Measurements from ENCODE around the gene MEP1A. TPM values are rescaled to one million over a fixed set of nuclear protein-coding genes. Genes with fewer than 3 reads are reported as not detected.

The MEP1A gene
- total and polyA plus RNA-seq, 2 of the 13 experiments (the other 11 are each of a cell fraction or from before 2014, with no cell fraction given): 0.24 to 0.83 TPM

DNA sequence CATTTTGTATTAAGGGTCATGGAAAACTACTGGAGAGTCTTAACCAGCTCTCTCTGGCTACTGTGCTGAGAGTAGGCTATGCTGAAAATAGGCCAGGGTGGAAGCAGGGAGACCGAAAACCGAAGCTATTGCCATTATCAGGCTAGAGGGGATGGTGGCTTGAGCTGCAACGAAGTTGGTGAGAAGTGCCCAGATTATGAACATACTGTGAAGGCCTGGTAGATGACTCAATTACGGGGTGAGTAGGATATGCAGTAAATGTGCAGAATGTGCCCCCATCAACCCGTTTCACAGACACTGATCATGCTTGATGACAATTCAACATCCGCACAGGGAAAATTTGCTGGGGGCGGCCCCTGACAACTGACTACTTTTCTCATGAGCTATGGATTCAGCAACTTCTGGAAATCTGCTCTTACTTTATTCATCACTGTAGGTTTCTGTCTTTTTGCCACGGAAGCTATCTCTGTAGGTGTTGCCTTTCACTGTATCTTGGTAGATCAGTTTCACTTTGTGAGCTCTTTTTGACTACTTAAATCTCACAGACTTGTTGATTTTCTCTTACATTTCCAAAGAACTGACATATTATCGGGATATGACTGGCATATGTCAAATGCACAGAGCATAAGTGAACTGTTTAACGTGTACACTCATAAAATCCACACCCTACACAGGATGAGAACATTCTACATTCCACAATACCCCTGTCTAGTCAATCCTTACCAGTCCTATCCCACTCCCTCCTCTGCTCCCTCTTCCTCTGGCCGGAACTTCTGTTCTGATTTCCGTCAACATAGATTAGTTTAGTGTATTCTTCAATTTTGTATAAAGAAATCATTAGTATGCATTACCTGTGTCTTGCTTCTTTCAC, 15.5 kb upstream of the MEP1A start:
- Histone ChIP-seq H3K4me2 (ENCODE audit: low read depth, low read length) (no peak overlapping the region), H3K27me3 (ENCODE audit: control insufficient read depth in 1 of 2, insufficient read depth in 2 of 2, low read length in 2 of 2) (no peaks in the 10 kb centered on the region), H3K4me1 (ENCODE audit: insufficient read depth, low read length) (no peaks in the 10 kb centered on the region), H2AFZ (ENCODE audit: low read length) (no peak overlapping the region), H4K20me1 (ENCODE audit: insufficient read depth, low read length) (no peaks in the 10 kb centered on the region), H3K27ac (ENCODE audit: extremely low read length, insufficient read depth, low read length) (no peak overlapping the region), H3K4me3 (replicated peaks in 1 of 3; ENCODE audit: insufficient read depth in 1 of 3, low read depth in 2 of 3, low read length in 3 of 3) (no peak overlapping the region), H3K36me3 (replicated peaks in 1 of 2; ENCODE audit: control insufficient read depth in 1 of 2, insufficient read depth in 2 of 2, low read length in 2 of 2) (no peaks in the 10 kb centered on the region), H3K9me3 (ENCODE audit: low read length) (no peaks in the 10 kb centered on the region), H3K9ac (ENCODE audit: insufficient read depth, low read depth, low read length) (no peak overlapping the region), H3K79me2 (ENCODE audit: insufficient read depth, low read length) (no peaks in the 10 kb centered on the region)
- no peak for ATAC-seq
- CTCF ChIA-PET (ENCODE audit: low intra/inter-chr PET ratio, low total read pairs): no interaction called here
- no peak for DNase-seq (ENCODE audit: low spot score)
- 33% methylated on average over 12 of the region's 12 CpGs for WGBS (ENCODE audit: low lambda C conversion rate)
- in situ Hi-C loops (cut with HindIII; ENCODE audit: extremely low pct_ligation_motif_present, low pct_unique_long_range_greater_than_20kb) (no loop called here), intact Hi-C loops (cut with micrococcal nuclease; ENCODE audit: unreplicated experiment) (no loop called here)
- FAIRE-seq: no peak
- TF ChIP-seq ZNF724P (CRISPR knock-in tag; IDR thresholded peaks at IDR 0.05; ENCODE audit: borderline replicate concordance): no peak
- TF ChIP-seq ZNF614 (CRISPR knock-in tag; IDR thresholded peaks at IDR 0.05; ENCODE audit: borderline replicate concordance): no peak
- TF ChIP-seq SPEN (CRISPR knock-in tag; IDR thresholded peaks at IDR 0.05; ENCODE audit: low read depth): no peak
- no peak for TF ChIP-seq SUZ12 (IDR thresholded peaks at IDR 0.05; ENCODE audit: low read depth, low read length)
- no peak for TF ChIP-seq SMARCE1 (IDR thresholded peaks at IDR 0.05; ENCODE audit: borderline replicate concordance)
- TF ChIP-seq, protein P1, sequence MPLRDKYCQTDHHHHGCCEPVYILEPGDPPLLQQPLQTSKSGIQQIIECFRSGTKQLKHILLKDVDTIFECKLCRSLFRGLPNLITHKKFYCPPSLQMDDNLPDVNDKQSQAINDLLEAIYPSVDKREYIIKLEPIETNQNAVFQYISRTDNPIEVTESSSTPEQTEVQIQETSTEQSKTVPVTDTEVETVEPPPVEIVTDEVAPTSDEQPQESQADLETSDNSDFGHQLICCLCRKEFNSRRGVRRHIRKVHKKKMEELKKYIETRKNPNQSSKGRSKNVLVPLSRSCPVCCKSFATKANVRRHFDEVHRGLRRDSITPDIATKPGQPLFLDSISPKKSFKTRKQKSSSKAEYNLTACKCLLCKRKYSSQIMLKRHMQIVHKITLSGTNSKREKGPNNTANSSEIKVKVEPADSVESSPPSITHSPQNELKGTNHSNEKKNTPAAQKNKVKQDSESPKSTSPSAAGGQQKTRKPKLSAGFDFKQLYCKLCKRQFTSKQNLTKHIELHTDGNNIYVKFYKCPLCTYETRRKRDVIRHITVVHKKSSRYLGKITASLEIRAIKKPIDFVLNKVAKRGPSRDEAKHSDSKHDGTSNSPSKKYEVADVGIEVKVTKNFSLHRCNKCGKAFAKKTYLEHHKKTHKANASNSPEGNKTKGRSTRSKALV (CRISPR knock-in tag; IDR thresholded peaks at IDR 0.05): no peak
- TF ChIP-seq ZNF850 (CRISPR knock-in tag; conservative IDR thresholded peaks at IDR 0.05): no peak
- POLR2A ChIA-PET: no interaction called here
- BruUV-seq (replicated peaks): no TSS peak

Data from HepG2 (cell line).